HepG2 (cell line): ENCODE results near the gene DGKG. TPM values are rescaled to one million over a fixed set of nuclear protein-coding genes. Genes with fewer than 3 reads are reported as not detected.

Experiments used
- ATAC-seq: fragments of 200-7000 bp; cut with Tn5 transposase; 3 replicates; pipeline ENCODE4 v1.9.1; 2020; ENCODE audit warnings: mild to moderate bottlenecking, moderate library complexity
- BruUV-seq: library from RNA; stranded (reverse); fragments of 400-500 nt; replicated peaks from 2 replicates; lab custom pipeline; 2021; lab: Mats Ljungman, UMichigan
- CTCF ChIA-PET: fragments of 300-600 bp; formaldehyde crosslinking; extraction: SDS; loops from one replicate; lab custom pipeline; 2021; ENCODE audit warnings: low total read pairs, inconsistent platforms, low intra/inter-chr PET ratio; lab: Yijun Ruan, JAX
- POLR2A ChIA-PET: fragments of 350-600 bp; sonication (Branson Sonifier 250); formaldehyde crosslinking; loops from one replicate; lab custom pipeline; 2020; ENCODE audit warnings: antibody characterized with exemption, inconsistent platforms; lab: Yijun Ruan, JAX
- DNase-seq: peaks from one replicate; pipeline ENCODE4 v3.0.0-alpha.2; 2015; ENCODE audit warnings: low spot score
- FAIRE-seq: peaks from 3 replicates; lab custom pipeline; 2011; peaks lifted over from hg19 to GRCh38; lab: Jason Lieb, UNC
- H2AFZ ChIP-seq: one replicate; pipeline ENCODE4 v1.6.1; 2011; ENCODE audit warnings: low read length, inconsistent platforms
- H3K27ac ChIP-seq: fragments of 300-600 bp; 3 replicates; pipeline ENCODE4 v1.8.0; 2011; ENCODE audit warnings: mixed run types, mild to moderate bottlenecking, mixed read lengths, low read length, inconsistent platforms; ENCODE audit not compliant: insufficient read depth; ENCODE audit errors: extremely low read length
- H3K27me3 ChIP-seq, 2 experiments: fragments of 200-600 bp in 1 of 2; 2 replicates in 1 of 2; 3 replicates in 1 of 2; pipeline versions ENCODE4 v1.6.0 to v1.8.0; 2011; ENCODE audit warnings: low read length in 2 of 2, mild to moderate bottlenecking in 2 of 2, moderate library complexity in 2 of 2, inconsistent platforms in 1 of 2; ENCODE audit not compliant: insufficient read depth in 2 of 2, control insufficient read depth in 1 of 2
- H3K36me3 ChIP-seq, 2 experiments: fragments of 200-600 bp in 1 of 2; replicated peaks in 1 of 2; 2 replicates in 1 of 2; 3 replicates in 1 of 2; pipeline versions ENCODE4 v1.5.1 to v1.8.0; 2011; ENCODE audit warnings: low read length in 2 of 2, inconsistent platforms in 1 of 2; ENCODE audit not compliant: insufficient read depth in 2 of 2, control insufficient read depth in 1 of 2
- H3K4me1 ChIP-seq: 2 replicates; pipeline ENCODE4 v1.5.1; 2012; ENCODE audit warnings: low read length, inconsistent platforms; ENCODE audit not compliant: insufficient read depth
- H3K4me2 ChIP-seq: 2 replicates; pipeline ENCODE4 v1.6.0; 2011; ENCODE audit warnings: low read depth, low read length, inconsistent platforms
- H3K4me3 ChIP-seq, 3 experiments: fragments of 200-600 bp in 1 of 3; sonication (generic), shearing (Covaris generic) in 1 of 3; replicated peaks in 1 of 3; 2 replicates each; pipeline ENCODE4 v1.5.1; 2011 to 2016; ENCODE audit warnings: low read length in 3 of 3, inconsistent platforms in 2 of 3, low read depth in 2 of 3, mild to moderate bottlenecking in 2 of 3, control low read depth in 1 of 3, mixed read lengths in 1 of 3; ENCODE audit not compliant: insufficient read depth in 1 of 3
- H3K79me2 ChIP-seq: one replicate; pipeline ENCODE4 v1.6.1; 2011; ENCODE audit warnings: low read length, inconsistent platforms; ENCODE audit not compliant: insufficient read depth
- H3K9ac ChIP-seq: 2 replicates; pipeline ENCODE4 v1.6.0; 2011; ENCODE audit warnings: mild to moderate bottlenecking, low read depth, low read length, inconsistent platforms; ENCODE audit not compliant: insufficient read depth
- H3K9me3 ChIP-seq: 2 replicates; pipeline ENCODE4 v1.5.1; 2012; ENCODE audit warnings: mild to moderate bottlenecking, low read length
- H4K20me1 ChIP-seq: 2 replicates; pipeline ENCODE4 v1.6.0; 2011; ENCODE audit warnings: inconsistent platforms, mild to moderate bottlenecking, low read length, moderate library complexity; ENCODE audit not compliant: insufficient read depth
- ARNT ChIP-seq: fragments of 450-650 bp; IDR thresholded peaks from 2 replicates; pipeline ENCODE4 v1.6.1; 2017
- NKX3-1 ChIP-seq: sonication (generic); formaldehyde crosslinking; IDR thresholded peaks from 2 replicates; pipeline ENCODE4 v1.5.0; 2020; ENCODE audit warnings: missing genetic modification reagents
- SNAI1 ChIP-seq: sonication (generic); formaldehyde crosslinking; IDR thresholded peaks from 2 replicates; pipeline ENCODE4 v1.5.0; 2020; ENCODE audit warnings: mild to moderate bottlenecking, missing genetic modification reagents, borderline replicate concordance
- TP53 ChIP-seq: sonication (generic); formaldehyde crosslinking; conservative IDR thresholded peaks from 2 replicates; pipeline ENCODE4 v1.4.0; 2020; ENCODE audit warnings: missing genetic modification reagents
- YEATS4 ChIP-seq: sonication (generic); formaldehyde crosslinking; IDR thresholded peaks from 2 replicates; pipeline ENCODE4 v1.4.0; 2020; ENCODE audit warnings: missing genetic modification reagents, borderline replicate concordance
- ZFY ChIP-seq: sonication (generic); formaldehyde crosslinking; IDR thresholded peaks from 2 replicates; pipeline ENCODE4 v1.4.0; 2020; ENCODE audit warnings: missing genetic modification reagents
- ZKSCAN8 ChIP-seq: IDR thresholded peaks from 2 replicates; pipeline ENCODE4 v1.6.1; 2016; ENCODE audit warnings: borderline replicate concordance, missing genetic modification reagents, missing compliant biosample characterization
- ZMYM3 ChIP-seq: sonication (generic); formaldehyde crosslinking; IDR thresholded peaks from 2 replicates; pipeline ENCODE4 v1.5.1; 2020; ENCODE audit warnings: mild to moderate bottlenecking, missing genetic modification reagents
- ZNF274 ChIP-seq: sonication (generic); formaldehyde crosslinking; IDR thresholded peaks from 2 replicates; pipeline ENCODE4 v1.5.1; 2020; ENCODE audit warnings: mild to moderate bottlenecking, missing genetic modification reagents
- ZNF430 ChIP-seq: sonication (generic); formaldehyde crosslinking; IDR thresholded peaks from 2 replicates; pipeline ENCODE4 v1.9.0; 2021; ENCODE audit warnings: mild to moderate bottlenecking, missing genetic modification reagents
- ZNF512B ChIP-seq: sonication (generic); formaldehyde crosslinking; IDR thresholded peaks from 2 replicates; pipeline ENCODE4 v1.5.1; 2020; ENCODE audit warnings: missing genetic modification reagents, mild to moderate bottlenecking, borderline replicate concordance
- ZNF776 ChIP-seq: sonication (generic); formaldehyde crosslinking; IDR thresholded peaks from 2 replicates; pipeline ENCODE4 v1.4.0; 2020; ENCODE audit warnings: mild to moderate bottlenecking, missing genetic modification reagents
- WGBS: methylation state at CpG from one replicate; pipeline ENCODE4 v1.1.6; 2017; ENCODE audit warnings: low lambda C conversion rate; 5-methylcytosine and 5-hydroxymethylcytosine counted together
- in situ Hi-C: cut with HindIII; loops from 2 replicates; pipeline ENCODE4 v1.10.0; 2017; ENCODE audit warnings: low pct_unique_long_range_greater_than_20kb; ENCODE audit not compliant: extremely low pct_ligation_motif_present
- intact Hi-C: fragments of 100-400 bp; cut with micrococcal nuclease; formaldehyde crosslinking; loops from one replicate; pipeline ENCODE4 v1.10.0; 2022; ENCODE audit not compliant: unreplicated experiment
- polyA plus RNA-seq, 8 experiments: library from polyadenylated mRNA; depleted of rRNA in 3 of 8; stranded (reverse) in 7 of 8; unstranded in 1 of 8; fragments of >200 nt; fragmentation: Illumina TruSeq in 4 of 8; extraction: Trizol in 4 of 8; gene quantifications; 2 replicates each; pipeline versions ENCODE4 v1.2.1 to v1.2.3, GENCODE V29; 2011 to 2016; ENCODE audit warnings: low read depth in 4 of 8, missing spikeins in 1 of 8, mixed read lengths in 1 of 8; ENCODE audit not compliant: insufficient read depth in 1 of 8
- total RNA-seq, 5 experiments: library from RNA; depleted of rRNA; stranded (reverse); fragments of >200 nt; fragmentation: Illumina TruSeq; extraction: Trizol; gene quantifications; 2 replicates each; pipeline ENCODE4 v1.2.3, GENCODE V29; 2016; ENCODE audit warnings: low read depth in 1 of 5
- TF ChIP-seq, protein P1 (sequence below): sonication (generic); formaldehyde crosslinking; IDR thresholded peaks from 2 replicates; pipeline ENCODE4 v1.8.1; 2023; ENCODE audit warnings: missing genetic modification reagents, mild to moderate bottlenecking, borderline replicate concordance
- TF ChIP-seq, protein P2 (sequence below): sonication (generic); formaldehyde crosslinking; IDR thresholded peaks from 2 replicates; pipeline ENCODE4 v1.4.0; 2020; ENCODE audit warnings: missing genetic modification reagents

DGKG gene
- total and polyA plus RNA-seq, 2 of the 13 experiments (the other 11 are each of a cell fraction or from before 2014, with no cell fraction given): 3.8 to 6.2 TPM

DNA sequence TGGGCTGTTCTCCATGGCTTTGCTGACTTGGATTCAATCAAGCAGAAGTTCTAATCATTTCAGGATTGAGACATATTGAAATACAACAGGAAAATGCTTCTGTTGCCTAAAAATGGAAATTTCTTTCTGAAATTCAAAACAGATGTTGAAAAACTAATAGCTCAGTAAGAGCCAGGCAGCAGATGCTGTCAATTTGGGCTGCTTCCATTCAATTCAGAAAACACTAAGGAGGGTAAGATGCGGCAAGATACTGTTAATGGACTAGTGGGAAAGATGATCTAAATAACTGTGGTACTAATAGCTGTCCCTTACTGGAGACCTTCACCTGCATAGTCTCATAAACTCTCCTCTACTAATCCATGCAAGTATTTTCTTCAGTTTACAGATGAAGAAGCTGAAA, 53.5 kb downstream of the DGKG start:
- in situ Hi-C loops: no loop called here
- no peaks in the 10 kb centered on the region for H3K36me3 ChIP-seq
- no peaks in the 10 kb centered on the region for H3K9me3 ChIP-seq
- 75% methylated on average over 1 of the region's 1 CpG for WGBS
- POLR2A ChIA-PET: no interaction called here
- H2AFZ ChIP-seq: no peak overlapping the region
- no peak for ATAC-seq
- H3K4me2 ChIP-seq: no peak overlapping the region
- CTCF ChIA-PET: no interaction called here
- no TSS peak for BruUV-seq
- intact Hi-C loops: no loop called here
- no peak overlapping the region for H3K4me3 ChIP-seq
- H3K4me1 ChIP-seq: no peaks in the 10 kb centered on the region
- H3K27ac ChIP-seq: no peak overlapping the region
- no peak for FAIRE-seq
- no peak for DNase-seq
- TF ChIP-seq NKX3-1 (no peak), YEATS4 (CRISPR knock-in tag) (no peak), ZNF776 (CRISPR knock-in tag) (no peak), ZKSCAN8 (CRISPR knock-in tag) (no peak), ZFY (no peak), TP53 (no peak), ARNT (no peak), SNAI1 (CRISPR knock-in tag) (no peak), ZMYM3 (CRISPR knock-in tag) (no peak), ZNF274 (CRISPR knock-in tag) (no peak), ZNF512B (CRISPR knock-in tag) (no peak), ZNF430 (CRISPR knock-in tag) (no peak)
- TF ChIP-seq, protein P1, sequence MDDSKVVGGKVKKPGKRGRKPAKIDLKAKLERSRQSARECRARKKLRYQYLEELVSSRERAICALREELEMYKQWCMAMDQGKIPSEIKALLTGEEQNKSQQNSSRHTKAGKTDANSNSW (CRISPR knock-in tag): no peak
- TF ChIP-seq, protein P2, sequence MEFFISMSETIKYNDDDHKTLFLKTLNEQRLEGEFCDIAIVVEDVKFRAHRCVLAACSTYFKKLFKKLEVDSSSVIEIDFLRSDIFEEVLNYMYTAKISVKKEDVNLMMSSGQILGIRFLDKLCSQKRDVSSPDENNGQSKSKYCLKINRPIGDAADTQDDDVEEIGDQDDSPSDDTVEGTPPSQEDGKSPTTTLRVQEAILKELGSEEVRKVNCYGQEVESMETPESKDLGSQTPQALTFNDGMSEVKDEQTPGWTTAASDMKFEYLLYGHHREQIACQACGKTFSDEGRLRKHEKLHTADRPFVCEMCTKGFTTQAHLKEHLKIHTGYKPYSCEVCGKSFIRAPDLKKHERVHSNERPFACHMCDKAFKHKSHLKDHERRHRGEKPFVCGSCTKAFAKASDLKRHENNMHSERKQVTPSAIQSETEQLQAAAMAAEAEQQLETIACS: no peak
- no peak overlapping the region for H3K9ac ChIP-seq
- no peaks in the 10 kb centered on the region for H3K79me2 ChIP-seq
- no peaks in the 10 kb centered on the region for H3K27me3 ChIP-seq
- no peaks in the 10 kb centered on the region for H4K20me1 ChIP-seq
